Liver (tissue), 9 donors: ENCODE data around the gene TLE4. TPM values are rescaled to one million over a fixed set of nuclear protein-coding genes. Genes with fewer than 3 reads are reported as not detected.
"Not testable (repeated sequence)": the region's sequence is repeated elsewhere in the genome, so short reads cannot be mapped to it uniquely, and the experiment has no call there.

Experiments used
- DNase-seq: peaks from one replicate; pipeline ENCODE4 v3.0.0-alpha.2; 2017; ENCODE audit warnings: low spot score
- H3K27ac ChIP-seq, 2 donors: one replicate each; pipeline ENCODE4 v1.7.0; 2013; ENCODE audit warnings: inconsistent platforms in 2 of 2, low read length in 2 of 2, control low read depth in 1 of 2, low read depth in 1 of 2, mild to moderate bottlenecking in 1 of 2
- H3K27me3 ChIP-seq, 4 donors: one replicate each; pipeline versions ENCODE4 v1.6.1 to v1.7.0; 2013; ENCODE audit warnings: low read length in 3 of 4, inconsistent platforms in 1 of 4, mild to moderate bottlenecking in 1 of 4, moderate library complexity in 1 of 4; ENCODE audit not compliant: control insufficient read depth in 4 of 4, insufficient read depth in 4 of 4
- H3K36me3 ChIP-seq, 4 donors: one replicate each; pipeline versions ENCODE4 v1.6.1 to v1.7.0; 2013; ENCODE audit warnings: low read length in 3 of 4, mild to moderate bottlenecking in 3 of 4, low read depth in 1 of 4, moderate library complexity in 1 of 4; ENCODE audit not compliant: control insufficient read depth in 4 of 4, insufficient read depth in 3 of 4
- H3K4me1 ChIP-seq, 4 donors: one replicate each; pipeline versions ENCODE4 v1.6.1 to v1.7.0; 2013; ENCODE audit warnings: low read length in 3 of 4, mild to moderate bottlenecking in 3 of 4, moderate library complexity in 1 of 4; ENCODE audit not compliant: control insufficient read depth in 4 of 4, insufficient read depth in 4 of 4
- H3K4me3 ChIP-seq, 3 donors: one replicate each; pipeline versions ENCODE4 v1.6.1 to v1.7.0; 2013; ENCODE audit warnings: low read length in 3 of 3, control low read depth in 1 of 3, low read depth in 1 of 3, mild to moderate bottlenecking in 1 of 3
- H3K9ac ChIP-seq, 2 donors: one replicate each; pipeline ENCODE4 v1.7.0; 2013; ENCODE audit warnings: low read length in 2 of 2, mild to moderate bottlenecking in 2 of 2, moderate library complexity in 2 of 2, control low read depth in 1 of 2, low read depth in 1 of 2
- H3K9me3 ChIP-seq, 4 donors: one replicate each; pipeline versions ENCODE4 v1.6.1 to v1.7.0; 2013; ENCODE audit warnings: low read length in 3 of 4; ENCODE audit not compliant: control insufficient read depth in 4 of 4
- CTCF ChIP-seq: fragments of 150-350 bp; IDR thresholded peaks from 2 replicates; pipeline ENCODE4 v1.5.1; 2017; ENCODE audit warnings: improper control_type of control experiment, low read depth, low read length; ENCODE audit not compliant: missing input control
- EGR1 ChIP-seq, 2 donors: IDR thresholded peaks; 2 replicates each; pipeline ENCODE4 v1.6.1; 2016 to 2018; ENCODE audit warnings: antibody characterized with exemption in 2 of 2, low read depth in 2 of 2
- FOXA1 ChIP-seq: IDR thresholded peaks from 2 replicates; pipeline ENCODE4 v1.6.1; 2016; ENCODE audit warnings: antibody characterized with exemption
- FOXA2 ChIP-seq: IDR thresholded peaks from 2 replicates; pipeline ENCODE4 v1.6.1; 2016; ENCODE audit warnings: antibody characterized with exemption
- GABPA ChIP-seq, 2 donors: IDR thresholded peaks in 1 of 2; conservative IDR thresholded peaks in 1 of 2; 2 replicates each; pipeline ENCODE4 v1.6.1; 2016; ENCODE audit warnings: antibody characterized with exemption in 2 of 2, mild to moderate bottlenecking in 1 of 2, moderate library complexity in 1 of 2
- HNF4A ChIP-seq, 2 donors: conservative IDR thresholded peaks; 2 replicates each; pipeline ENCODE4 v1.6.1; 2016; ENCODE audit warnings: antibody characterized with exemption in 2 of 2, mild to moderate bottlenecking in 2 of 2
- HNF4G ChIP-seq: IDR thresholded peaks from 2 replicates; pipeline ENCODE4 v1.6.1; 2016; ENCODE audit warnings: antibody characterized with exemption
- JUND ChIP-seq, 2 donors: IDR thresholded peaks; 2 replicates each; pipeline ENCODE4 v1.6.1; 2016; ENCODE audit warnings: antibody characterized with exemption in 2 of 2
- MAX ChIP-seq: IDR thresholded peaks from 2 replicates; pipeline ENCODE4 v1.6.1; 2016; ENCODE audit warnings: antibody characterized with exemption
- NR2F2 ChIP-seq: IDR thresholded peaks from 2 replicates; pipeline ENCODE4 v1.6.1; 2016; ENCODE audit warnings: antibody characterized with exemption
- RAD21 ChIP-seq, 2 donors: IDR thresholded peaks; 2 replicates each; pipeline ENCODE4 v1.6.1; 2016; ENCODE audit warnings: antibody characterized with exemption in 2 of 2, mild to moderate bottlenecking in 2 of 2
- REST ChIP-seq: IDR thresholded peaks from 2 replicates; pipeline ENCODE4 v1.6.1; 2016; ENCODE audit warnings: antibody characterized with exemption, mild to moderate bottlenecking
- RXRA ChIP-seq, 2 donors: IDR thresholded peaks; 2 replicates each; pipeline ENCODE4 v1.6.1; 2017 to 2018; ENCODE audit warnings: antibody characterized with exemption in 2 of 2, mild to moderate bottlenecking in 1 of 2
- SP1 ChIP-seq: IDR thresholded peaks from 2 replicates; pipeline ENCODE4 v1.6.1; 2018; ENCODE audit warnings: antibody characterized with exemption, mild to moderate bottlenecking
- TAF1 ChIP-seq: conservative IDR thresholded peaks from 2 replicates; pipeline ENCODE4 v1.6.1; 2016; ENCODE audit warnings: antibody characterized with exemption, mild to moderate bottlenecking
- YY1 ChIP-seq: IDR thresholded peaks from 2 replicates; pipeline ENCODE4 v1.6.1; 2016; ENCODE audit warnings: antibody characterized with exemption, mild to moderate bottlenecking
- ZBTB33 ChIP-seq: IDR thresholded peaks from 2 replicates; pipeline ENCODE4 v1.6.1; 2016; ENCODE audit warnings: antibody characterized with exemption
- WGBS: extraction: QIAGEN DNeasy Blood & Tissue Kit; methylation state at CpG from one replicate; pipeline ENCODE4 v1.1.7; 2013; 5-methylcytosine and 5-hydroxymethylcytosine counted together
- polyA plus RNA-seq, 2 donors: library from polyadenylated mRNA; stranded (reverse) in 1 of 2; unstranded in 1 of 2; fragments of 200-250 nt in 1 of 2; fragments of >200 nt in 1 of 2; fragmentation: Nextera tagmentation in 1 of 2; extraction: Ambion mirVana in 1 of 2; gene quantifications; one replicate each; pipeline versions ENCODE4 v1.2.1 to v1.2.3, GENCODE V29; 2013 to 2015
- total RNA-seq, 2 donors: library from RNA; depleted of rRNA; stranded (reverse); fragments of >200 nt; gene quantifications; one replicate each; pipeline ENCODE4 v1.2.3, GENCODE V29; 2014
- TF ChIP-seq, protein P1 (sequence below): IDR thresholded peaks from 2 replicates; pipeline ENCODE4 v1.6.1; 2016; ENCODE audit warnings: antibody characterized with exemption
- donor health status: healthy.
- donor health status: healthy.
- donor health status: healthy.
- donor health status: healthy.
- donor health status: healthy.

TLE4 gene
- total and polyA plus RNA-seq, 4 donors = 2.5 to 6.6 (median 4.7) TPM

DNA sequence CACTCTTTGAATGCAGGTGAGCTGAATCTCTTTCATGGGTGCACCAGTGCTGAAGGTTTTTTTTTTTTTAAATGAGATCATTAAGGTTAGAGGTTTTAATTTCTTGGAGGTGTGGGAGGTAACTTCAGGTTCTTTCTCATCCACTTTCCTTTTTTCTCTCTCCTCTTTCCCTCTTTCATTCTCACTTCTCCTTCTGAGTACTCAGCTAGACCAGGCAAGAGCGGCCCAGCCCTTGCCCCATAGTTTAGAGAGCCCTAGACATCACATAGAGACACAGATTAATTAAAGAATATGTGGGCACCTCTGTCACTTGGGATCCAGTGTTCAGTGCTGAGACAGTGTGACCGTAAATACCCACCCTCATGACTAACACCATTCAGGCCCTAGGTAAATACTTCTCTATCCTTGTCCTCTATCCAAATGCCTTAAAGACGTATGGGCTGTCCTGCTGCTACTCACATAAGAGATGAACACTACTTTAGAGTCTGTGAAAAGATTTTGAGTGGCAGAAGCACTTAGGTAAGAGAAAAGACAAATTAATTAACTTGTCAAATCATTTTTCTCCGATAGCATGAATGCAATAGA lies 174.1 kb downstream of the TLE4 start:
- no peaks in the 10 kb centered on the region for H3K4me1 ChIP-seq
- no peaks in the 10 kb centered on the region for H3K9me3 ChIP-seq
- H3K9ac ChIP-seq = no peak overlapping the region
- no peak overlapping the region for H3K4me3 ChIP-seq
- WGBS = 78% methylated on average over 4 of the region's 4 CpGs
- TF ChIP-seq REST (no peak), FOXA1 (no peak), MAX (no peak), RAD21 (IDR thresholded peaks at IDR 0.05) (no peak), JUND (IDR thresholded peaks at IDR 0.05) (no peak), HNF4A (conservative IDR thresholded peaks at IDR 0.05) (no peak), RXRA (IDR thresholded peaks at IDR 0.05) (no peak), SP1 (no peak), CTCF (no peak), ZBTB33 (no peak), FOXA2 (no peak), TAF1 (no peak), GABPA (IDR thresholded peaks at IDR 0.05 in 1 of 2, conservative IDR thresholded peaks at IDR 0.05 in 1 of 2) (no peak), HNF4G (no peak), NR2F2 (no peak), YY1 (no peak), EGR1 (IDR thresholded peaks at IDR 0.05; ENCODE audit: low read depth in 2 of 2) (no peak)
- TF ChIP-seq, protein P1, sequence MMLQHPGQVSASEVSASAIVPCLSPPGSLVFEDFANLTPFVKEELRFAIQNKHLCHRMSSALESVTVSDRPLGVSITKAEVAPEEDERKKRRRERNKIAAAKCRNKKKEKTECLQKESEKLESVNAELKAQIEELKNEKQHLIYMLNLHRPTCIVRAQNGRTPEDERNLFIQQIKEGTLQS = no peak
- no peaks in the 10 kb centered on the region for H3K27me3 ChIP-seq
- no peaks in the 10 kb centered on the region for H3K36me3 ChIP-seq
- no peak overlapping the region for H3K27ac ChIP-seq
- no peak for DNase-seq

DNA sequence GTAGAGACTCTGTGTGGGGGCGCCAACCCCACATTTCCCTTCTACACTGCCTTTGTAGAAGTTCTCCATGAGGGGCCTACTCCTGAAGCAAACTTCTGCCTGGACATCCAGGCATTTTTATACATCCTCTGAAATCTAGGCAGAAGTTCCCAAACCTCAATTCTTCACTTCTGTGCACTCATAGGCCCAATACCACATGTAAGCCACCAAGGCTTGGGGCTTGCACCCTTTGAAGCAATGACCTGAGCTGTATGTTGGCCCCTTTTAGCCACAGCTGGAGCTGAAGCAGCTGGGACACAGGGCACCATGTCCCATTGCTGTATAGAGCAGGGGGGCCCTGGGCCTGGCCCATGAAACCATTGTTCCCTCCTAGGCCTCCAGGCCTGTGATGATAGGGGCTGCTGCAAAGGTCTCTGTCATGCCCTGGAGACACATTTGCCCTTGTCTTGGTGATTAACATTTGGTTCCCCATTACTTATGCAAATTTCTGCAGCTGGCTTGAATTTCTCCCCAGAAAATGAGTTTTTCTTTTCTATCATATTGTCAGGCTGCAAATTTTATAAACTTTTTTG lies 180.2 kb downstream of the TLE4 start:
- not testable (repeated sequence) for DNase-seq, H3K9me3 ChIP-seq, H3K36me3 ChIP-seq, H3K27ac ChIP-seq, H3K4me3 ChIP-seq, H3K4me1 ChIP-seq, H3K9ac ChIP-seq, H3K27me3 ChIP-seq
- WGBS = 90% methylated on average over 1 of the region's 1 CpG
